GM12891 (cell line): ENCODE data around the gene TACC3.

Source experiments
- POLR2A ChIP-seq: IDR thresholded peaks from 2 replicates; pipeline ENCODE4 v1.6.1; 2011; ENCODE audit warnings: low read depth, low read length, control low read depth
- POLR2AphosphoS5 ChIP-seq: IDR thresholded peaks from 2 replicates; pipeline ENCODE4 v1.6.1; 2011; ENCODE audit warnings: low read depth, low read length, control low read depth
- TAF1 ChIP-seq: IDR thresholded peaks from 2 replicates; pipeline ENCODE4 v1.6.1; 2011; ENCODE audit warnings: low read depth, low read length, control low read depth

DNA sequence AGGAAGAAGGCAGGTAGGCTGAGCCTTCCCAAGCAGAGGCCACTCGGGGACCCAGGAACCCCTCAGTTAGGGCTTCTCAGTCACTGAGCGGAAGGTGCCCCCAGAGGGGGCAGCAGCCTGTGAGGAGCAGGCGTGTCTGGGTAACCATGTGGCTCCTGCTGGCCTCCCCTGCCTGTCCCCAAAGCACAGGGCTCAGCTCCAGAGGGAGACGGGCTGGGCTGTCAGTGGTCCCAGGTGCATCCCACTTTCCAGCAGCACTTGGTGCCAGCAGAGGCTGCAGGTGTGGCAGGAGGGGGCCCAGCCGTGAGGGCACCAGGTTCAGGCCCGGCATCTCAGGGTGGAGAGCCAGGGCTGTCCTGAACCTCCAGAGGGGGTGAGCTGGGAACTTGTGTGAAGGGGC lies 22.7 kb downstream of the TACC3 start:
- TF ChIP-seq POLR2A (no peak), TAF1 (no peak), POLR2AphosphoS5 (no peak)
